Uterine smooth muscle cell (primary cell): ENCODE data around the gene CHMP1B. TPM values are rescaled to one million over a fixed set of nuclear protein-coding genes. Genes with fewer than 3 reads are reported as not detected.

Source experiments
- total RNA-seq: library from RNA; depleted of rRNA; stranded (reverse); fragments of >200 nt; gene quantifications from 2 replicates; pipeline ENCODE4 v1.2.3, GENCODE V29; 2014

The CHMP1B gene, protein sequence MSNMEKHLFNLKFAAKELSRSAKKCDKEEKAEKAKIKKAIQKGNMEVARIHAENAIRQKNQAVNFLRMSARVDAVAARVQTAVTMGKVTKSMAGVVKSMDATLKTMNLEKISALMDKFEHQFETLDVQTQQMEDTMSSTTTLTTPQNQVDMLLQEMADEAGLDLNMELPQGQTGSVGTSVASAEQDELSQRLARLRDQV
- total RNA-seq = 50.7 and 58.0 TPM in 2 replicates

DNA sequence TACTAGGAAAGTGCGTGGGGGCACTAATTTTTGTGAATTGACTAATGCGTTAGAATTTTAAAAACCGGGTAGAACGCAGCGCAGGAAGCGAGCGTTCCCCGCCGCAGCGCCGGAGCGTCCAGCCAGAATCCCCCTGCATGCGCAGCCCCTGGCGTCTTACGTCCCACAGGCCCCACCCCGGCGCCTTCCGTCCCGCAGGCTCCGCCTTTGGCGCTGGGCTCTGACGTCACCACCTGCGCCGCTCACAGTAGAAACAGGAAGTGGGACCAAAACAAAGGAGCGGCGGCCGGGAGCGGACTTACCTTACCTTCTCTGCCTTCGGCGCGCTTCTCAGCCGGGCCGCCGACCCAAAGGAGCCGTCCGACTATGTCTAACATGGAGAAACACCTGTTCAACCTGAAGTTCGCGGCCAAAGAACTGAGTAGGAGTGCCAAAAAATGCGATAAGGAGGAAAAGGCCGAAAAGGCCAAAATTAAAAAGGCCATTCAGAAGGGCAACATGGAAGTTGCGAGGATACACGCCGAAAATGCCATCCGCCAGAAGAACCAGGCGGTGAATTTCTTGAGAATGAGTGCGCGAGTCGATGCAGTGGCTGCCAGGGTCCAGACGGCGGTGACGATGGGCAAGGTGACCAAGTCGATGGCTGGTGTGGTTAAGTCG is at the start of gene CHMP1B:
CHMP1B (plus strand) TSS at position 268 of the 660 bp plus-strand sequence; CDS start at position 367, 99 bp downstream.

Other genes starting within 250 kb of the CHMP1B start
- not detected in 2 replicates for gene SLC35G4, start 241.8 kb upstream of the CHMP1B start, total RNA-seq
- 0.22 and 0.50 TPM in 2 replicates for gene GNAL, start 162.1 kb upstream of the CHMP1B start, total RNA-seq
- 20.4 and 27.1 TPM in 2 replicates for gene MPPE1, start 56.9 kb downstream of the CHMP1B start, total RNA-seq
- 11.7 and 19.1 TPM in 2 replicates for gene IMPA2, start 130.1 kb downstream of the CHMP1B start, total RNA-seq
- gene ANKRD62, start 242.4 kb downstream of the CHMP1B start, total RNA-seq = not detected in 2 replicates